ENCODE data around the gene OXGR1. TPM values are rescaled to one million over a fixed set of nuclear protein-coding genes. Genes with fewer than 3 reads are reported as not detected.
A peak's percentile ranks its signal among the peaks of the same experiment; 100 is the strongest.

OXGR1 gene
- total RNA-seq, 1 donor from 2014 or later = 0.88 TPM

DNA sequence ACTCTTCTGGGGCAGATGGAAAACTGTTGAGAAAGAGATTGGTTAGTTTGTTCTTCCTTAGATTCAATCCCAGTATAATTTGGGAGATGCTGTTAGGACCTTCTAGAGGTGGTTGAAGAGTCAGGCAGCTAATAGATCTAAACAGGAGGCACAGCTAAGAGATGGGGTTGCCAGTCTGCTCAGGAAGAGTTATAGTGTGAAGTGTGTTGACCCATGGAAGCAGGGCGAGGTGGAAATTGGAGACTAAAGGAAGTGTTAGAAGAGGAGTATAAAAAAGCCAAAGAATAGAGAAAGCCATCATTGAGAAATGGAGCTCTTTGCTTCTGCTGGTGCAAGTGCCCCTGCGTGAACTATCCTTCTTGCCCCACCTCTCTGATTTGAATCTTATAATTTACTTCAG lies 3.8 kb upstream of the OXGR1 start:
- Histone ChIP-seq H3K27me3 (peaks cover 100% of the 10 kb centered on the region), H3F3A (ENCODE audit: low read depth) (no peaks in the 10 kb centered on the region), H3K4me3 (no peak overlapping the region), H4K20me1 (ENCODE audit: low read depth) (no peaks in the 10 kb centered on the region), H3K9me3 (ENCODE audit: low read depth) (no peaks in the 10 kb centered on the region), H3K9ac (no peak overlapping the region), H3K36me3 (no peaks in the 10 kb centered on the region), H2AFZ (replicated peaks) (no peak overlapping the region), H3K79me2 (ENCODE audit: low read depth) (no peaks in the 10 kb centered on the region), H3K27ac (no peak overlapping the region), H3K4me2 (no peak overlapping the region), H3K4me1 (peaks cover 5% of the 10 kb centered on the region)
- no peak overlapping the region for H3K4me3 Mint-ChIP-seq
- H3K36me3 Mint-ChIP-seq = no peaks in the 10 kb centered on the region
- DNase-seq (ENCODE audit: low spot score) = no peak
- peaks cover 11% of the 10 kb centered on the region for H3K27me3 Mint-ChIP-seq (ENCODE audit: insufficient read depth, low read depth)
- TF ChIP-seq, protein P1, sequence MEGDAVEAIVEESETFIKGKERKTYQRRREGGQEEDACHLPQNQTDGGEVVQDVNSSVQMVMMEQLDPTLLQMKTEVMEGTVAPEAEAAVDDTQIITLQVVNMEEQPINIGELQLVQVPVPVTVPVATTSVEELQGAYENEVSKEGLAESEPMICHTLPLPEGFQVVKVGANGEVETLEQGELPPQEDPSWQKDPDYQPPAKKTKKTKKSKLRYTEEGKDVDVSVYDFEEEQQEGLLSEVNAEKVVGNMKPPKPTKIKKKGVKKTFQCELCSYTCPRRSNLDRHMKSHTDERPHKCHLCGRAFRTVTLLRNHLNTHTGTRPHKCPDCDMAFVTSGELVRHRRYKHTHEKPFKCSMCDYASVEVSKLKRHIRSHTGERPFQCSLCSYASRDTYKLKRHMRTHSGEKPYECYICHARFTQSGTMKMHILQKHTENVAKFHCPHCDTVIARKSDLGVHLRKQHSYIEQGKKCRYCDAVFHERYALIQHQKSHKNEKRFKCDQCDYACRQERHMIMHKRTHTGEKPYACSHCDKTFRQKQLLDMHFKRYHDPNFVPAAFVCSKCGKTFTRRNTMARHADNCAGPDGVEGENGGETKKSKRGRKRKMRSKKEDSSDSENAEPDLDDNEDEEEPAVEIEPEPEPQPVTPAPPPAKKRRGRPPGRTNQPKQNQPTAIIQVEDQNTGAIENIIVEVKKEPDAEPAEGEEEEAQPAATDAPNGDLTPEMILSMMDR (IDR thresholded peaks at IDR 0.05) = no peak
- no peak for TF ChIP-seq EZH2 (IDR thresholded peaks at IDR 0.05)
- TF ChIP-seq EZH2phosphoT487 (IDR thresholded peaks at IDR 0.05) = no peak
- no peak overlapping the region for H3K27ac Mint-ChIP-seq
- peaks cover 12% of the 10 kb centered on the region for H3K4me1 Mint-ChIP-seq
- no peaks in the 10 kb centered on the region for H3K9me3 Mint-ChIP-seq

DNA sequence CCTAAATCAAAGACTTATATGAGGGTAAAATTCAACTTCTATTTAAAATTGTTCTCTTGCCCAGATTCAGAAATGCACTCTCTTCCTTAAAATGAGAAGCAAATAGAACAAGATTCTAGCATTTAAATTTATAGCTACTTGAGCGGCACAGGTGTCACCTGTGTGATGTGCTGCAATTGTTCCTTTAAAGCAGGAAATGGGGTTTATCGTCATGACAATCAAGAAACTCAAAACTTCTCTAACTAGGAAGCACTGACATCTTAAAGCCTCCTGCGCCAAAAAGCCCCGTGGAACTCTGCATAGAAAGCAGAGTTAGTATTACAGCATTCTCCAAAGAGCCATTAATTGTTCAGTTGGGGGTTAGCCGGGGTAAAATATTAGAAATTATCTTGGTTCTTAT lies 2.6 kb upstream of the OXGR1 start:
- no peak overlapping the region for H3K27ac Mint-ChIP-seq
- no peak overlapping the region for H3K4me3 Mint-ChIP-seq

DNA sequence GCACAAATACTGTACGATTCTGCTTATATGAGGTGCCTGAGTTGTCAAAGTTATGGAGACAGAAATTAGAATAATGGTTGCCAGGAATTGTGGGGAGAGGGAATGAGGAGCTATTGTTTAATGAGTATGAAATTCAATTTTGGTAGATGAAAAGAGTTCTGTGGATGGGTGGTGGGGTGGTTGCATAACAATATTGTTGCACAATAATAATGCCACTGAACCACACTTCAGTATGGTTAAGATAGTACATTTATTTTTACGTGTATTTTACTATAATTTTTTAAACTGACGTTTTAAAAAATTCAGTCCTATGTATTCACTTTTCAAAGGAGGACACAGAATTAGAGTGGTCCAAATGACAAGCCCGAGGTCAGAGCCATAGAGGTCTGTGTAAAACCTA lies 1.8 kb upstream of the OXGR1 start:
- DNase-seq (ENCODE audit: low spot score) = no peak
- H3K9ac ChIP-seq = no peak overlapping the region
- peaks cover 14% of the 10 kb centered on the region for H3K4me1 Mint-ChIP-seq
- no peak overlapping the region for H2AFZ ChIP-seq (replicated peaks)
- no peak for TF ChIP-seq EZH2 (IDR thresholded peaks at IDR 0.05)
- H3K27ac Mint-ChIP-seq = no peak overlapping the region
- H3K27me3 ChIP-seq = peaks cover 82% of the 10 kb centered on the region
- no peaks in the 10 kb centered on the region for H3K9me3 ChIP-seq (ENCODE audit: low read depth)
- H4K20me1 ChIP-seq (ENCODE audit: low read depth) = no peaks in the 10 kb centered on the region
- no peaks in the 10 kb centered on the region for H3K36me3 ChIP-seq
- H3K4me3 ChIP-seq = no peak overlapping the region
- H3K4me3 Mint-ChIP-seq = no peak overlapping the region
- peaks cover 11% of the 10 kb centered on the region for H3K27me3 Mint-ChIP-seq (ENCODE audit: insufficient read depth, low read depth)
- H3K4me2 ChIP-seq = no peak overlapping the region
- H3K36me3 Mint-ChIP-seq = no peaks in the 10 kb centered on the region
- H3F3A ChIP-seq (ENCODE audit: low read depth) = no peaks in the 10 kb centered on the region
- H3K79me2 ChIP-seq (ENCODE audit: low read depth) = no peaks in the 10 kb centered on the region
- peaks cover 14% of the 10 kb centered on the region for H3K4me1 ChIP-seq
- no peak overlapping the region for H3K27ac ChIP-seq
- H3K9me3 Mint-ChIP-seq = no peaks in the 10 kb centered on the region

More for the DNA sequence above, 2.6 kb upstream of the OXGR1 start:
- H3K9me3 ChIP-seq (ENCODE audit: low read depth) = no peaks in the 10 kb centered on the region
- H4K20me1 ChIP-seq (ENCODE audit: low read depth) = no peaks in the 10 kb centered on the region
- H3K79me2 ChIP-seq (ENCODE audit: low read depth) = no peaks in the 10 kb centered on the region
- no peak overlapping the region for H3K4me2 ChIP-seq
- H3K4me1 Mint-ChIP-seq = peaks cover 14% of the 10 kb centered on the region
- no peaks in the 10 kb centered on the region for H3K36me3 ChIP-seq
- H3K36me3 Mint-ChIP-seq = no peaks in the 10 kb centered on the region
- peaks cover 90% of the 10 kb centered on the region for H3K27me3 ChIP-seq
- peaks cover 14% of the 10 kb centered on the region for H3K4me1 ChIP-seq
- DNase-seq (ENCODE audit: low spot score) = no peak
- H3K27ac ChIP-seq = no peak overlapping the region
- TF ChIP-seq EZH2 (IDR thresholded peaks at IDR 0.05) = no peak
- TF ChIP-seq EZH2phosphoT487 (IDR thresholded peaks at IDR 0.05) = no peak
- TF ChIP-seq, protein P1 (IDR thresholded peaks at IDR 0.05) = no peak
- no peak overlapping the region for H3K9ac ChIP-seq
- no peak overlapping the region for H2AFZ ChIP-seq (replicated peaks)
- no peaks in the 10 kb centered on the region for H3F3A ChIP-seq (ENCODE audit: low read depth)
- H3K27me3 Mint-ChIP-seq (ENCODE audit: insufficient read depth, low read depth) = peaks cover 11% of the 10 kb centered on the region
- H3K4me3 ChIP-seq = no peak overlapping the region
- H3K9me3 Mint-ChIP-seq = no peaks in the 10 kb centered on the region

DNA sequence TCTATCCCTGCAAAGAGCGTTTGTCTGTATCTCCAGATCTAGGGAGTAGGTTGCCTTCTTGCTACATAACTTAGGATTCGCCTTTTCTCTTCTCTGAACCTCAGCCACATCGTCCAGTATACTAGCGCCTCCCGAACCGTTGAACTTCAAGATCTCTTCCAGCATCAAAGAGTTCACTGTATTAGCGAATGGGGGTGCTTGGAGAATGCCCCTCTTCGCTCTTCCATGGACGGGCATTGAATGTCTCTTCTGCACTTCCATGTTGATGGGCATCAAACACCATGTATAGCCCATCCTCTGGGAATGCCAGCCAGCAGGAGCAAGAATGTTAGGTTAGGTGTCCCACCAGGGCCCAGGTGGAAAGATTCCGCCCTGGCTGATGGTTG lies 575 bp upstream of the OXGR1 start:
- no peaks in the 10 kb centered on the region for H3K36me3 Mint-ChIP-seq

More for the DNA sequence above, 575 bp upstream of the OXGR1 start:
- Histone ChIP-seq H3K4me3 (peak overlapping the region; percentile 59), H3K79me2 (ENCODE audit: low read depth) (no peaks in the 10 kb centered on the region), H3K9ac (no peak overlapping the region), H3K9me3 (ENCODE audit: low read depth) (no peaks in the 10 kb centered on the region), H3K4me1 (peaks cover 14% of the 10 kb centered on the region), H4K20me1 (ENCODE audit: low read depth) (no peaks in the 10 kb centered on the region), H3F3A (ENCODE audit: low read depth) (no peaks in the 10 kb centered on the region), H3K36me3 (no peaks in the 10 kb centered on the region), H3K4me2 (peak overlapping the region; percentile 83), H3K27me3 (peaks cover 70% of the 10 kb centered on the region), H3K27ac (no peak overlapping the region), H2AFZ (replicated peaks) (peak overlapping the region; percentile 95)
- Mint-ChIP-seq H3K4me3 (peak overlapping the region; percentile 84), H3K27me3 (ENCODE audit: insufficient read depth, low read depth) (peaks cover 11% of the 10 kb centered on the region), H3K9me3 (no peaks in the 10 kb centered on the region), H3K27ac (no peak overlapping the region), H3K4me1 (peaks cover 14% of the 10 kb centered on the region)
- TF ChIP-seq EZH2phosphoT487 (IDR thresholded peaks at IDR 0.05) = no peak
- peak; percentile 14 for TF ChIP-seq EZH2 (IDR thresholded peaks at IDR 0.05)
- DNase-seq (ENCODE audit: low spot score) = no peak
